ENCODE measurements around the gene DNAAF3. TPM values are rescaled to one million over a fixed set of nuclear protein-coding genes. Genes with fewer than 3 reads are reported as not detected.

Gene DNAAF3
- total RNA-seq, 4 donors from 2014 or later: 0.65 to 0.69 TPM; not detected in 2

DNA sequence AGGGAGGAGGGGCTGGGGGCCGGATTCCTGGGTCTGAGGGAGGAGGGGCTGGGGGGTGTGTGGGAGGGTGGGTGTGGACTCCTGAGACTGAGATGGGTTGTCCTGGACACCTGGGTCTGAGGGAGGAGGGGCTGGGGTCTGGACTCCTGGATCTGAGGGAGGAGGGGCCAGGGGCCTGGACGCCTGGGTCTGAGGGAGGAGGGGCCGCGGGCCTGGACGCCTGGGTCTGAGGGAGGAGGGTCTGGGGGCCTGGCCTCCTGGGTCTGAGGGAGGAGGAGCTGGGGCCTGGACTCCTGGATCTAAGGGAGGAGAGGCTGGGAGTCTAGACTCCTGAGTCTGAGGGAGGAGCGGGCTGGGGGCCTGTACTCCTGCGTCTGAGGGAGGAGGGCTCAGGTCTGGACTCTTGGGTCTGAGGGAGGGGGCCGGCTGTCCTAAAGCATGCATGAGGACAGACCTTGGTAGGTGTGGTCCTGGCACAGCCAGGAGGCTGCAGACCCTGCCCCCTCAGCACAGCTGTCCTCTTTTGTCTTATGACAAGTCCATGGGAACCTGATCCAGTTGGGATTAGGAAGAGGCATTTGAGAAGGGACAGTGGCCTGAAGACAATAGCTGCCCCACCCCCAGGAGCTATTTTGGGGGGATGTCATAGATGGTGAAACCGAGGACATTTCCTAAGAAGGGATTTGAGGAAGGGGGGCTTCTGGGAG, 18.7 kb downstream of the DNAAF3 start:
- ATAC-seq (ENCODE audit: low FRiP score): no peak
- TF ChIP-seq, protein P1, sequence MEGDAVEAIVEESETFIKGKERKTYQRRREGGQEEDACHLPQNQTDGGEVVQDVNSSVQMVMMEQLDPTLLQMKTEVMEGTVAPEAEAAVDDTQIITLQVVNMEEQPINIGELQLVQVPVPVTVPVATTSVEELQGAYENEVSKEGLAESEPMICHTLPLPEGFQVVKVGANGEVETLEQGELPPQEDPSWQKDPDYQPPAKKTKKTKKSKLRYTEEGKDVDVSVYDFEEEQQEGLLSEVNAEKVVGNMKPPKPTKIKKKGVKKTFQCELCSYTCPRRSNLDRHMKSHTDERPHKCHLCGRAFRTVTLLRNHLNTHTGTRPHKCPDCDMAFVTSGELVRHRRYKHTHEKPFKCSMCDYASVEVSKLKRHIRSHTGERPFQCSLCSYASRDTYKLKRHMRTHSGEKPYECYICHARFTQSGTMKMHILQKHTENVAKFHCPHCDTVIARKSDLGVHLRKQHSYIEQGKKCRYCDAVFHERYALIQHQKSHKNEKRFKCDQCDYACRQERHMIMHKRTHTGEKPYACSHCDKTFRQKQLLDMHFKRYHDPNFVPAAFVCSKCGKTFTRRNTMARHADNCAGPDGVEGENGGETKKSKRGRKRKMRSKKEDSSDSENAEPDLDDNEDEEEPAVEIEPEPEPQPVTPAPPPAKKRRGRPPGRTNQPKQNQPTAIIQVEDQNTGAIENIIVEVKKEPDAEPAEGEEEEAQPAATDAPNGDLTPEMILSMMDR (IDR thresholded peaks at IDR 0.05): no peak
- no peak for DNase-seq (ENCODE audit: low spot score)

DNA sequence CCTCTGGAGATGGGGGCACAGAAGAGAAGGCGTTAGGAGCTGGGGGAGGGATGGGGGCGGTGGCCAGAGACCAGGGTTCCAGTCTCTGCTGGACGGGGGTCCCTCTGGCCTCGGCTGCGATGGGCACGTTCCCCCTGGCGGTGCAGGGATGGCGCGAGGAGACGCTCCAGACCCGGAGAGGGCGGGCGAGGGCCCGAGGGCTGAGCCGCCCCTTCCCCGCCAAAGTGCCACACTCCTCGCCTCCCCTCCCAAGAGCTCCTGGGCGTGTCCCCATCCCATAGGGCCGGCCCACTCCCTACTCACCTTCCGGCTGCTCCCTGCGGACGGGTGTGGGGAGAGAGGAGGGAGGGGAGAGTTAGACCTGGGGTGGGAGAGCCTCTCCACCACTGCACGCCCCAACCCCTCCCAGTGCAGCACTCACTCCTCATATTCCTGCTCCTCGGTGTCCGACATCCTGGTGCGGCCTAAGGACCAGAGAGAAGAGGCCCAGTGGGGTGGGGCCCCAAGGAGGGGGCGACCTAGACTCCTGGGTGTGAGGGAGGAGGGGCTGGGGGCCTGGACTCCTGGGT, 19.6 kb downstream of the DNAAF3 start:
- ATAC-seq (ENCODE audit: low FRiP score) (no peak), DNase-seq (ENCODE audit: low spot score) (no peak)

DNA sequence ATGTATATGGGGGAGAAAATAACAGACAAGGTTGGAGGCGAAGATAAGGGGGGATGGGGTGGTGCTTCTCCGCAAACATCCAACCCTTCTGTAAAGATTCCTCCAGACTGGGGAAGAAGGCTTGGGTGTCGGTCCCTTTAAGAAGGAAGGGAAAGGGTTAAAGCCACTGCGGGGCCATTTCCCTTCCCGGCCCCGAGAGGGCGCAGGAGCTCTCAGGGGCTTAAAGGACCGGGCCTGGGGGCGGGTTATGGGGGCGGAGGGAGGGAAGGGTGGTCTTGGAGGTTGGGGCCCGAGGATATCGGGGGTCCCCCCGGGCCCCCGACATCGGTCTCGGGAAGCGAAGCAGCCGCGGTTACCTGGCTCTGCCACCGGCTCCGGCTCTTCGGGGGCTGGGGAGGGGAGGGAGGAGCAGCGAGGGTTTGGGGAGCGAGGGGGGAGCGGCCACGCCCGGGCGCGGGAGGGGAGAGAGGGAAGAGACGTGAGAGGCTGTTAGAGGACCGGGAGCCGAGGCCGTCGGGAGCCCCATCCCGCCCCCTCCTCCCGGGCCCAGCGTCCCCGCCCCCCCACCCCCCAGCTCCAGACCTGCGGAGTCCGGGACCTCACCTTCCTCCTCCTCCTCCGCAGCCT, 20.2 kb downstream of the DNAAF3 start:
- no peak for DNase-seq (ENCODE audit: low spot score)
- TF ChIP-seq, protein P1 (IDR thresholded peaks at IDR 0.05): no peak
- ATAC-seq (ENCODE audit: low FRiP score): no peak

More for the DNA sequence above, 19.6 kb downstream of the DNAAF3 start:
- TF ChIP-seq, protein P1 (IDR thresholded peaks at IDR 0.05): no peak

DNA sequence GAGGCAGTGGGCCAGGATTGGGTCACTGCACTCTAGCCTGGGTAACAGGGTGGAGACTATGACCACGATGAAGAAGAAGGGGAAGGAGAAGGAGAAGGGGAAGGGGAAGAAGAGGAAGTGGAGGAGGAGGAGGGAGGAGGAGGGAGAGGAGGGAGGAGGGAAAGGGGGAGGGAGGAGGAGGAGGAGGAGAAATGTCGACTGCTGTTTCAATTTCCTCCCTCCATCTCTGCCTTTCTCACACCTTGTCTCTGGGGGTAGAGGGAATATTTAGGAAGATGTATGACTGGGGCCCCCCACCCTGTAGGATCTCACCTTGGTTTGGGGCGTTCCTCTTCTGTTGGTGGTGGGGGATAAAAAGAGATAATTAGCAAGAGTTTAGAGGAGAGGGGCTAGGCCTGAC, 21.2 kb downstream of the DNAAF3 start:
- ATAC-seq (ENCODE audit: low FRiP score) (no peak), DNase-seq (ENCODE audit: low spot score) (no peak)
- TF ChIP-seq, protein P1 (IDR thresholded peaks at IDR 0.05): no peak

DNA sequence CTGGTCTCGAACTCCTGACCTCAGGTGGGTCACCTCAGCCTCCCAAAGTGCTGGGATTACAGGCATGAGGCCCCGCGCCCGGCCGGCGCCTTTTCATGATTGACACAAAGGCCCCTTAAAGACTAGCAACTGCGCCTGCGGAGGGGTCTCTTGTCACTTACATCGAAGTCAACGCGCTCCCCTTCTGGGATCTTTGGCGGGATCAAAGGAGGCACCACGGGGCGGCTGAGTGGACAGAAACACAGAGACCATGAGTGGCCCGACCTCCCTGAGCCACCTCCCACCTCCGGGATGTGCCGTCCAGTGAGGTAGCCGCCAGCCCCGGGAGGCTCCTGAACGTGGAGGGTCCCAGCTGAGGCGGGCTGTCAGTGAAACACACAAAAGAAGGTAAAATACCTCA, 24.7 kb downstream of the DNAAF3 start:
- no peak for DNase-seq (ENCODE audit: low spot score)
- TF ChIP-seq, protein P1 (IDR thresholded peaks at IDR 0.05): no peak
- no peak for ATAC-seq (ENCODE audit: low FRiP score)

DNA sequence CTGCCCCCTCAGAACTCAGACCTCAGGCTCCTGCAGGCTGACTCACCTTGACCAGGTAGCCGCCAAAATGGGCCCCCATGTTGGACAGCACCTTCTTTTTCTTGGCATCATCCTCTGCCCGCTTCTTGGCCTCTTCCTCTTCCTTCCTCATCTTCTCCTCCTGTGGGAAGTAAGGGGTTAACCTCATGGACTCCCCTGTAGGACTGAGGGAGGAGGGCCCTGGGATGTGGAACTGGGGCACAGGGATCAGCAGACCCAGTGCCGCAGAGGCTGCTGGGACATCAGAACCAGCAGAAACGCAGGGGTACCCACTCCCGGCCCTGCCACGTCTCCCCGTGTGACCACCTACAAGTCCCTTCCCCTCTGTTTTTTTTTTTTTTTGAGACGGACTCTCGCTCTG, 28.5 kb downstream of the DNAAF3 start:
- ATAC-seq (ENCODE audit: low FRiP score): no peak

More for the DNA sequence above, 28.5 kb downstream of the DNAAF3 start:
- DNase-seq (ENCODE audit: low spot score): no peak
- TF ChIP-seq, protein P1 (IDR thresholded peaks at IDR 0.05): no peak

Measured in omental fat pad (tissue), 4 donors.